ENCODE data around the gene SDSL. TPM values are rescaled to one million over a fixed set of nuclear protein-coding genes. Genes with fewer than 3 reads are reported as not detected.

The SDSL gene
- polyA plus RNA-seq, 1 donor (not counting 4 experiments of a cell fraction or from before 2014, with no cell fraction given) = 1.9 TPM

GRCh38 chr12:113479590-113480335 lies 57.6 kb downstream of the SDSL start:
- Histone ChIP-seq H3K9ac (ENCODE audit: control insufficient read depth, extremely low read depth, insufficient read depth, low read length) (no peak overlapping the region), H3K4me1 (ENCODE audit: control insufficient read depth, extremely low read depth, insufficient read depth, low read length) (no peaks in the 10 kb centered on the region), H3K4me3 (ENCODE audit: control insufficient read depth in 2 of 3, extremely low read depth in 1 of 3, insufficient read depth in 2 of 3, low read depth in 1 of 3, low read length in 3 of 3) (no peak overlapping the region), H3K27ac (ENCODE audit: control insufficient read depth, insufficient read depth, low read length) (no peak overlapping the region), H3K4me2 (ENCODE audit: control insufficient read depth, extremely low read depth, insufficient read depth, low read depth, low read length) (no peak overlapping the region), H3K9me1 (ENCODE audit: control insufficient read depth, extremely low read depth, insufficient read depth, low read length) (no peaks in the 10 kb centered on the region), H3K36me3 (ENCODE audit: control insufficient read depth in 2 of 2, extremely low read depth in 1 of 2, insufficient read depth in 2 of 2, low read length in 2 of 2) (no peaks in the 10 kb centered on the region), H4K20me1 (ENCODE audit: control insufficient read depth, extremely low read depth, insufficient read depth, low read length) (no peaks in the 10 kb centered on the region), H3K9me3 (ENCODE audit: control insufficient read depth, low read depth, low read length) (no peaks in the 10 kb centered on the region), H3K79me2 (ENCODE audit: control insufficient read depth, insufficient read depth, low read length) (no peaks in the 10 kb centered on the region), H2AFZ (ENCODE audit: control insufficient read depth, low read length) (no peak overlapping the region), H3K27me3 (ENCODE audit: control insufficient read depth, extremely low read depth, insufficient read depth, low read length) (peaks cover 62% of the 10 kb centered on the region)
- FAIRE-seq (no peak), DNase-seq (ENCODE audit: low read depth, low spot score) (no peak)
- TF ChIP-seq EZH2 (IDR thresholded peaks at IDR 0.05; ENCODE audit: low read length) = peak; percentile 94
- TF ChIP-seq, protein P1, sequence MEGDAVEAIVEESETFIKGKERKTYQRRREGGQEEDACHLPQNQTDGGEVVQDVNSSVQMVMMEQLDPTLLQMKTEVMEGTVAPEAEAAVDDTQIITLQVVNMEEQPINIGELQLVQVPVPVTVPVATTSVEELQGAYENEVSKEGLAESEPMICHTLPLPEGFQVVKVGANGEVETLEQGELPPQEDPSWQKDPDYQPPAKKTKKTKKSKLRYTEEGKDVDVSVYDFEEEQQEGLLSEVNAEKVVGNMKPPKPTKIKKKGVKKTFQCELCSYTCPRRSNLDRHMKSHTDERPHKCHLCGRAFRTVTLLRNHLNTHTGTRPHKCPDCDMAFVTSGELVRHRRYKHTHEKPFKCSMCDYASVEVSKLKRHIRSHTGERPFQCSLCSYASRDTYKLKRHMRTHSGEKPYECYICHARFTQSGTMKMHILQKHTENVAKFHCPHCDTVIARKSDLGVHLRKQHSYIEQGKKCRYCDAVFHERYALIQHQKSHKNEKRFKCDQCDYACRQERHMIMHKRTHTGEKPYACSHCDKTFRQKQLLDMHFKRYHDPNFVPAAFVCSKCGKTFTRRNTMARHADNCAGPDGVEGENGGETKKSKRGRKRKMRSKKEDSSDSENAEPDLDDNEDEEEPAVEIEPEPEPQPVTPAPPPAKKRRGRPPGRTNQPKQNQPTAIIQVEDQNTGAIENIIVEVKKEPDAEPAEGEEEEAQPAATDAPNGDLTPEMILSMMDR (optimal IDR thresholded peaks at IDR 0.05 in 1 of 3, IDR thresholded peaks at IDR 0.05 in 1 of 3, conservative IDR thresholded peaks at IDR 0.05 in 1 of 3; ENCODE audit: extremely low read depth in 1 of 3, insufficient read depth in 2 of 3, low read length in 3 of 3) = no peak
- dilution Hi-C loops (cut with MboI; ENCODE audit: extremely low pct_ligation_motif_present, low sequenced_read_pairs) = no loop called here

DNA sequence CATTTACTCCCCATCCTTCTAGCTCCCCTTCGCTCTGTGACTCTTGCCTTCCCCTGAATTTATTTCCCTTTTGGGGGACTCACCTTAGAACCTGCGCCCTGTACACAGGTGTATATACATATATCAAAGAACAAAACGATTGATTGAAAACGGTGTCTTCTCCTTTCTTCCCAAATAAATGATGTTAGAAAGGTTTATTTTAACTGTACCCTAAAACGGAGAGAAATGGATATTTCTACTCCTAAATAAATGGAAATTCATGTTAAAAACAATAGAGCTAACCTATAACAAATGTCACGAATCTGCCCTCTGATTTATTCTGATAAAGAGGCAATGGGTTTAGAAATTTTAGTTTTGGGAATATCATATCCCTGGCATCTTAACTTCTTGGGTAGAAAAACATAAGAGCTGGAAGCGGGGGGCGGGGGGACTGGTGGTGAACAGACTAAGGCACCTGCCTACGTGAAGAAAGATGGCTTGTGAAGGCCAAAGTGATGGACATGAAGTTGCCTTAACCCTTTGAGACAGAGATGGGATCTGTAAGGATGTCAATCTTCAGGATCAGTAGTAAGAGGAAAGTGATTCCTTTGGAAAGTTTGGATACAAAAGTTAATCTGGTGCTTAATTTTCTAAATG lies 58.3 kb downstream of the SDSL start:
- Histone ChIP-seq H3K9ac (ENCODE audit: control insufficient read depth, extremely low read depth, insufficient read depth, low read length) (no peak overlapping the region), H3K4me3 (ENCODE audit: control insufficient read depth in 2 of 3, extremely low read depth in 1 of 3, insufficient read depth in 2 of 3, low read depth in 1 of 3, low read length in 3 of 3) (no peak overlapping the region), H3K4me2 (ENCODE audit: control insufficient read depth, extremely low read depth, insufficient read depth, low read depth, low read length) (no peak overlapping the region), H4K20me1 (ENCODE audit: control insufficient read depth, extremely low read depth, insufficient read depth, low read length) (no peaks in the 10 kb centered on the region), H3K27me3 (ENCODE audit: control insufficient read depth, extremely low read depth, insufficient read depth, low read length) (peaks cover 55% of the 10 kb centered on the region), H3K79me2 (ENCODE audit: control insufficient read depth, insufficient read depth, low read length) (no peaks in the 10 kb centered on the region), H3K27ac (ENCODE audit: control insufficient read depth, insufficient read depth, low read length) (no peak overlapping the region), H3K9me3 (ENCODE audit: control insufficient read depth, low read depth, low read length) (no peaks in the 10 kb centered on the region), H3K36me3 (ENCODE audit: control insufficient read depth in 2 of 2, extremely low read depth in 1 of 2, insufficient read depth in 2 of 2, low read length in 2 of 2) (no peaks in the 10 kb centered on the region), H2AFZ (ENCODE audit: control insufficient read depth, low read length) (no peak overlapping the region), H3K9me1 (ENCODE audit: control insufficient read depth, extremely low read depth, insufficient read depth, low read length) (no peaks in the 10 kb centered on the region), H3K4me1 (ENCODE audit: control insufficient read depth, extremely low read depth, insufficient read depth, low read length) (no peaks in the 10 kb centered on the region)
- TF ChIP-seq, protein P1 (optimal IDR thresholded peaks at IDR 0.05 in 1 of 3, IDR thresholded peaks at IDR 0.05 in 1 of 3, conservative IDR thresholded peaks at IDR 0.05 in 1 of 3; ENCODE audit: extremely low read depth in 1 of 3, insufficient read depth in 2 of 3, low read length in 3 of 3) = no peak
- no peak for TF ChIP-seq EZH2 (IDR thresholded peaks at IDR 0.05; ENCODE audit: low read length)
- FAIRE-seq (no peak), DNase-seq (ENCODE audit: low read depth, low spot score) (no peak)
- dilution Hi-C loops (cut with MboI; ENCODE audit: extremely low pct_ligation_motif_present, low sequenced_read_pairs) = no loop called here
